GM21390 (cell line): Measurements from ENCODE around the gene PCDH19.

Source experiments
- ATAC-seq: cut with Tn5 transposase; IDR thresholded peaks from one replicate; pipeline ENCODE4 v1.9.1; 2021; ENCODE audit not compliant: unreplicated experiment

Gene PCDH19

DNA sequence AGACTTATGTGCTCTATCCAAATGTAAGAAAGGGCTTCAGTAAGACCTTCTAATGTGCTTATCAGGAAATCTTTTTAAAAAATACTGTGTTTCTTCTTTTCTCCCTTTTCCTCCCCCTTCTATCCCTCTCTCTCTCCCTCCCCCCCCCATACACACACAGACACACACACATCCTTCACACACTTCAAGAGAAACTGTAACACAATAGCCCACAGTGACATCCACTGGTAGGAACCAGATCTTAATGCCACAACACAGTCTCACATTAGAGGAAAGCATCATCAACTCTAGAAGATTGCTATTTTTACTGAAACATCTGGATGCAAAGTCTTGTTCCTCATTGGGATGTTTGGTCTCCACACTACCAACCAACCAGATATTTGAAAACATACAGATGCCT lies 4.6 kb downstream of the PCDH19 start:
- no peak for ATAC-seq

DNA sequence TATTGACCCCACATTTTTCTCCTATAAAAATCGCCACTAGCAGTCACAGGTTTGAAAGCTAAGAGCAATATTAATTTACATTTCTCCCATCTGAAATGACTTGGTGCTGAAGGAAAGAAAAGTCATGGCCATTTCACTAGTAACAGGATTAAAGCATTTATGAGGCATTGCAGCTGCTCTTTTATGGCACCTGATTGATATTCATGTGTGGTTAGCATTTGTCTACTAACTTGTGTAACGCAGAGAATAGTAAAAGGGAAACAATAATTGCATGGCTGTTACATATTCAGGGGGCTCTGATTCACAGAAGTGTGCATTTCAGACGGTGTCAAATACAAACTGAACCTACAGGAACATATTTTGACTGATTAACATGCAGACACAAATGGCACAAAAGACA lies 5.2 kb downstream of the PCDH19 start:
- ATAC-seq: no peak

DNA sequence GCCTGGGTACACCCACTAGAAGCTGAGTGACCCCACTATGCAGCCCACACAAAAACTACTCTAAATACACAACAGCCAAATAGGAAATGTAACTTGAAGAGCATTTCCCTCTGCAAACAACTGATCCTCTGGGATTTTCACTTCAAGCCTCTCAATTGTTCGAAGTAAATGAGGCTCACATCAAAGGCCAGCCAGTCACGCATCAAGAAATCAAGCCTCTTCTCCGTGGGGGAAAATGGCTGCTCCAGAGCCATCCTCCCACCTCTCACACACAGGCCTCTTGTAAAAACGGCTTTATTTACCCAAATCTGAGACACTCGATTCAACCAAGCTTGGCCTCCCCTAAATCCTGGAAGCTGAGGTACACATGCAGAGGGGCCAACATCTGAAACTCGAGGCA lies 14.3 kb downstream of the PCDH19 start:
- ATAC-seq: no peak

DNA sequence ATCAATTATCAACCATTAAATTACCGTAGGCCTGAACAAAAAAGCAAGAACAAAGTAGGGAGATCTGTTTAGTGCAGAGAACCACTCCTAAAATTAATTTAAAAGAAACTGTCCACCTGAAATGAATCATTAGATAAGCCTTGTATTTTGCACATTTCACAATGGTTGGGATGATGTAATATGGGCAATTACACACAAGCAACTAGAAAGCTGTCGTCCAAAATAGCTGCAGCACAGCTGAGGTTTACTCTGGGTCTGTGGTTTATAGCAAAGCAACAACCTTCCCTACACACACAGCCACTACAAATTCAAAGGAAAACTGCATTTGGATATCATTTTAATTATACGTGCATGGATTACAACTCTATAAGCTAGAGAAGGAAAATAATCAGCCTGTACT lies 28.5 kb downstream of the PCDH19 start:
- ATAC-seq: no peak

DNA sequence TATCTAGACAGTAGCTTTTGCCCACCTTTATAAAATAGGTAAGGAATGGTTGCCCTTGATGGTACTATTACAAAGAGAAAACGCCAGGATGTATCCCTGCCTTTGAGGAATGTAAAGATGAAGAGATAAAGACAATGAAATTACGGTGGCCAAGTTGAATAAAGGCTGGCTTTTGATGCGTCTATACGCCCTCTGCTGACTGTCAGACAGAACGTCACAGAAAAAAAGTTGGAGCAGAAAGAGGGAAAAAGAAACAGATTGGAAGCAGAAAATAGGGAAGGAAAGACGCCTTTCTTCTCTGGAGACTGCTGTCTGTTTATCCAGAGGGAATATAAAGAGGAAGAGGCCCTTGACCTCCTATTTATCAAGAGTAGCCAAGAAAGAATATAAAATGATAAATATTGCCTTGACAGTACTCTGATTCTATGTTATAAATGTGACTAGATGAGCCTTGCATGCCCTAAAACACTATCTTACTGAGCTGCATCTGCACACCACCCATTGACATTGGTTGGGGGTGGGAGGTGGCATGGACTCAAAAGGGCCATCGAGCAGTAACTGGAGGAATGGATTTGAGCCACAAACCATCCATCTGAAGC lies 30.6 kb downstream of the PCDH19 start:
- ATAC-seq: no peak

DNA sequence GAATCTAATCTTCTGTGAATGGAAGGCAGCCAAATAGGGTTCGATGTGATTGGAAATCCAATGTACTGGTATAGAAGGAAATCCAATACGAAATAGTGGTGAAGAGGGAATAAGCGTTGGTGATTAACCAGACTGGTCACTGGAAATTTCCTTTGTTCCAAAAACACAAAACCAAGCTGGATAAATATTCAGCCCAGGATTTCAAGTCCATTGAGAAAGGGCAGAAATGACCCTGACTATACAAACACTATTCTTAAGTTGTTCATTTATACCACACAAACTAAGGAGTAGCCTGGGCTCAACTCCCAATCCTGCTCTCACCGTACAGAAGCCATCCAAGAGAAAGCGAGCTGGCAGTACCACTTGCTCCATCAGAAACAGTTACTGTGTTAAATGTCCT lies 32.2 kb downstream of the PCDH19 start:
- no peak for ATAC-seq

DNA sequence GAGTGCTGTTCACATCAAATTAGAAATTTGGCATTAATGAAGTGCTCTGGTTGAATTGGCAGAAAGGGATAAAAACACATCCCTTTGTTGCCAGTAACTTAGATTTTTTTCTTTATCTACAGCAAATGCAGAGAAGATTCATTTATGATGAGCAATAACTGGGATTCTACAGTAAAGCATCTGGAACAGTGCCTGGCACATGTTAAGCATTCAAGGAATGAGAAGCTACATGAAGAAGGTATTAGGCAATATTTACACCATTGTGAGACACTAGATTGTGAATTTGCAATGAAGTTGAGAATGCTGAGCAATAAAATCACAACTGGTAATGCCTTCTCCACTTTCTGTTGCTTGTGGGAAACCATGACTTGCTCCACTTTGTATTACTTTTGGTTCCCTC lies 33.5 kb downstream of the PCDH19 start:
- no peak for ATAC-seq

DNA sequence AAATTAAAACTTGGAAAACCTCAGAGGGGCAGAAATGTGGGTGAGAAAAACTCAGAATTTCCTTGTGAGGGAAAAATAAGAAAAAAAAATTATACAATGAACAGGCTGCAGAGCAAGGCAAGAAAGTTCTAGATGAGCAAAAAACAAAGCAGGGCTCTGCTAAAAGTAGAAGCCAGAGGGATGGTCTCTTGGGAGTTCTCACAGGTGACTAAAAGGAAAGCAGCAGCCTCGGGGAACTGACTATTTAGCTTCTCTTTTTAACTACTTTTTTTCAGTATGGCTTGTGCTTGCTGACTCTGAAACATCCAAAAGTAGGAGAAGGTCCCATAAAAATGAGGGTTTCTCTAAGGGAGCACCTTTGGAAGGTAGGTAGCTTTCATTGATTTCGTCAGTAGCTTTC lies 36.4 kb downstream of the PCDH19 start:
- no peak for ATAC-seq

DNA sequence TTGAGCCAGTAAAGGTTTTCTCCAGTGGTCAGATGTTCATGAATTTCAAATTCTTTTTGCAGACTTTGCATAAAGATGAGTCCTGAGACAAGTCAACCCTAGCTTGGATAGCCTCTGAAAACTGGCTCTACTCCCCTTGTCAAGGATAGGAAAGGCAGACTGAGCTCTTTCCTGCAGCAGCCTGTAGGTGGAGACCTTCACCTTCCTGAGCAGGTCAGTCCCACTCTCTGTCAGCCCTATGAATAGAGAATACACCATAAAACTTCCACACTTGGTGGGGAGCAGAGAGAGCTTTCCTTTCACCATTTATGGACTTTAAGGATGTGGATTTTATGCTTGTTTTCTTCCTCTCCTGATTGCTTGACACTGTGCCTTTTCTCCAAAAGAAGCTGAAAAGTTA lies 41.9 kb downstream of the PCDH19 start:
- ATAC-seq: no peak

DNA sequence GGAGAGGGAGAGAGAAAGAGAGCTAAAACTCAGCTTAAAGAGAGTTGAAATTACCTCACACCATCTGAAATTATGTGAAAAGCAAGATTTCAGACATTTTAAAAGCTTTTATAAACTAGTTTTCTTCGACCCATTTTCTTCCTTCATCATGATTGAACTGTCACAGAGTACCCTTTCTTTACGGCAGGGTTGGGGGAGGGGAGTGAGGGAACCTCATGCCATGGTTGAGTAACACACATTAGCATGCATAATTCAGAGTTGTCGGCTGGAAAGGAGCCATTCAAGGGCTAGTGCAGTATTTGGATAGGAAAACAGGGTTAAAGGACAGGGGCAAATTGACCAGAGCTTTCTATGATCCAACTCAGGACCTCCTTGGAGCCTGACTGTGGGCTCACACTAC lies 46.2 kb downstream of the PCDH19 start:
- no peak for ATAC-seq

DNA sequence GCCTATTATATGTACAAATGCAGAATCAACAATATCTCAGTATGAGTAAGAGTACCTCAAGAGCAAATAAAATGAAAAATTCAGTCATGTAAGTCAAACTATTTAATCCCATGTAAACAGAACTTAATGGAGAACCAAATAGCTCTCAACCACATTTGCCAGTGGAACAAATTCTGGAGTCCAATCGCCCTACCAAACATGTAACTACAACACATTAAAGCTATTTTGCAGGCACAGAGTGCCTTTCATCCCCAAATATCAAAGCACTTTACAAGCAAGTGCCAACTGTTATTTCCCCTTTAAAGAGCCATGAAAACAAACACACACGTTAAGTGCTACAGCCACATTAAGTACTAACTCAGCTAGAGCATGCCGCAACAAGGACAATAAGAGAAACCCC lies 51.3 kb downstream of the PCDH19 start:
- no peak for ATAC-seq

DNA sequence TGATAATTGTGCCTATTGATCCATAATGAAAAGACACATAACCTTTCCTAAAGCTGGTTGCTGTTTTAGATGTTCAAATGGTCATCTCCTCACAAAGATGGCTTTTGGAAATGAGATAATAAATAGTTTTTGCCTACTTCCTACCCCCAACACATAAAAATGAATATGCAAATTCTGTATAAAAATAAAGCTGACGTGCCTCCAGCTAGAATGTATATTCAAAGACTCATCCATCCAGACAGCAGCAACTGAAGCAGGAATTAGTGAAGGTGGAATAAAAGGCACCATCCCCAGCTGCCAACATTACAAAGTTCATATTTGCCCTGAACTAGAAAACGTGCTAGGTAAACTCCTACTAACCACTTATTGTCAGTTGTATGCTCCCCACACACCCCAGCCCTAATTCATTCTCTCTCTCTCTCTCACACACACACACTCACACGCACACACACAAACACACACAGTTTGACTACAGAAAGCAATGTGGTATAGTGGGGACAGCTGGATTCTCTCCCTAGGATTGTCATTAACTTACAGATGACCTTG lies 53.6 kb downstream of the PCDH19 start:
- ATAC-seq: no peak

DNA sequence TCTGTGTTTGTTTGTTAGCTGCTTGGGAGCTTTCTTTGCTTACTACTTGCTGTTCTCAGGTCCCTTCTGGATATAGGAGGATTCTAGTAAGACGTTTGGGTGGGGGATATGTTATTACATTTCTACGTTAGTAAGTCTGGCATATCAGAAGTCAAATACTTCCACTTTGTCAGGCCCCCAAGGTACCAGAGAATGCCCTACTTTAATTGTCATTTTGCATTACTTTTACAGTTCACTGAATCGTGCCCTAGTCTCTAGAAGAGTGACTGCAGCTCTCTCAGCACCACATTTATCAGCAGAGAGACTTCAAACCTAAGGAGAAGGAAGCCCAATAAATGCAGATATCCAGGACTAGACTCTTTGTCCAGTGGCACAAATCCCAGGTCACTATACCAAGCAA lies 54.4 kb downstream of the PCDH19 start:
- ATAC-seq: no peak

DNA sequence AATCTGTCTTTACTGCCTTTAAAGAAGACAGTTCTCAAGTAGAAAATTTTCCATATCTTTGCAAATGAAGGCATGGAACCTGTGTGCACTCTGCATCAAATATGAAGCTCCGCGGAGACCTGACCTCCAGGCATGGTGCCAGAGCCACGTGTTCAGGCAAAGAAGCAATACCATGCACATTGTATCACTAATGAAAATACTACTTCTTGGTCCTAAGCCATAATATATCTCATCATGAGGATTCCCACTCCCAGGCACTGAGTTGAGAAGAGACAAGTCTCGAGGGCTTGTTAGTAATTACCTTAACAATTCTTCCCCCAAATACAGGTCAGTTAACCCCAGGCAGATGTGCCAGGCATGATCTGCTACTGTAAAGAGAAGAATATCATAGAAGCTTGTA lies 56.7 kb downstream of the PCDH19 start:
- no peak for ATAC-seq

DNA sequence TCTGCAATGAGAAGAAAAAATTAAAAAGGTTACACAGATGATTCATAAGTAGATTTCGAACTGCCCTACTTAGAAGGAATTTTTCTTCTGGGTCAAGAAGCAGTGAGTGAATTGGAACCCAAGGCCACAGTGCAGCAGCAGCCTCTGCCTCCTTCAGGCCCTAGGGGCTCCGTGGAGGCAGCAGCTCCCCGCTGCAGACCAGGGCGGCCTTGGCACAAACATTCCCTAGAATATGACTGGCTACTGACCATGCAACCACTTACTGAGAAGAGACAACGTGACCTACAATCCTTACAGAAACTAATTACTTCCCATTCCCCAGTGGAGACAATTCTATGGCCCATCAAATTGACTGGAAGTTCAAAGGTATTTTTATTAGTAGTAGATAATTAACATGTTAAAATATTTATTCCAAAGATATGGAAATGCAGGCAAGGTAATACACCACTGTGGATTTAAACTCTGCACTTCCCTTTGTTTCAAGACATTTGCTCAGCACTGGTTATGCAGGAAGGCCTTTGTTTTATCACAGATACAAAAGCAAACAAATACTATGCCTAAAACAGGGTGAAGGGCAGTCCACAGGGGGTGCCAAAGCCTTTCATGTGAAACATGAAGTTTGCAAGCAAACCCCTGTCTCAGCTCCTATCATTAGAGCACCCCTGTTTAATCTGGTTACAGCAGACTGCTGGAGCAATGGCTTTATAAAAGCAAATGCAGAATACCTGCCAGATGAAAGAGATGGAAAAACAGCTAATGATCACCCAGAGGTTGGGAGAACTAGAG lies 59.2 kb downstream of the PCDH19 start:
- ATAC-seq: no peak

DNA sequence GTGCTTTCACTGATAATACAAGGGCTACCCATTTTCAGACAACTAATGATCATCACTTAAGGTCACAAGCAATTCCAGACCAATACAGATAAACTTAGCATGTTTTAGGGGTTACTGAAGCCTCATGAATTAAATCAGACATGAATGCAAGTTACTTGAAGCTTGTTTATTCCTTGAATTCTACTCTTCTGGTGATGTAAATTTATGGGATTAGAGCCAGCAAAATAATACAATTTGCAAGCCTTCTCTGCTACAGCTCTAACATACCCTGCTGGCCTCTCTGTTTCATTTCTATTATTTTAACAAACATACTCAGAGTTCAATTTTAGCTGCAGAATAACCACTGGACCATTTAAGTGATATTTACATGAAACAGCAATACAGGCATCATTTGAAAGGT lies 60.7 kb downstream of the PCDH19 start:
- no peak for ATAC-seq

DNA sequence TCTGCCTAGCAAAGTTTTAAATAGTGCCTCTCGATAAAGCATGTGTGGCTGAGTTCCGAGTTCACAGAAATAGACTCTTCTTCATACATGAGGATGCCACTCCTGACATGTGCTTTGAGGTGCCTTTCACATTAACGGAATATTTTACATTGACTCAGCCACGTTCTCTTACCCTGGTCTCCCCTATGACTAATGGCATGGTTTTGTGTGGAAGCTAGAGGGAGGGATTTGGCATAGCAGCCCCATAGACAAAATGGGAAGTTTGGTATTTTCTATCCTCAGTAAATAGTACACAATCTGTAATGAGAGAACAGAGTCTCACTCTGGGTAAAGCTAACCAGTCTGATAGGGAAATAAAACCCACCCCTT lies 68.9 kb downstream of the PCDH19 start:
- ATAC-seq: no peak

DNA sequence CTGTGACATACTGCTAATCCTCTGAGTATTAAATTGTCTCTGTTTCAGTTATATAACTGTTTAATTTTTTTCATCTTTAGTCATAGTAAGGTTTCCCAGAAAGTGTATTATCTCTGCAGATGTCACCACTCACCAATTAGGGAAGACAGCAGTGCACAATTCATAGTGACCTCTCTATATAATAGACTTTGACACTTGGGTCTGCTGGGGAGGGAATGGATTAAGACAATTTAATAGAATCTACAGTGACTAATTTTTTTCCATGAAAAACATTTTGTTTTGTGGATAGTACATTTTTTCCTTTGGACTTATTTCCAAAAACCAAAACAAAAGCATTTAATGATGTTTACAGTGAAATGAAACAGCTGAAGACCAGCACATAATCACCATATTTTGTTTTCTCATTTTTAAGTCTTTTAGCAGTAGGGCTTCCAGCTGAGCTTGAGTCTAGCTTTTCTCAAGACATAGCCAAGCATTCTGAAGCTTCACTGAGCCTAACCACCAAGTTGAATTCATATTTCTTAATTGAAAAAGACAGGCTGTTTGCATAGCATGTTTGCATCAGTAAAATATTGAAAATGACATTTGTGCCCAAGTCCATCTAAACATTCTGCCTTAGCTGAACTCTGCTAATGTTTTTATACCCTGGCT lies 69.5 kb downstream of the PCDH19 start:
- no peak for ATAC-seq

DNA sequence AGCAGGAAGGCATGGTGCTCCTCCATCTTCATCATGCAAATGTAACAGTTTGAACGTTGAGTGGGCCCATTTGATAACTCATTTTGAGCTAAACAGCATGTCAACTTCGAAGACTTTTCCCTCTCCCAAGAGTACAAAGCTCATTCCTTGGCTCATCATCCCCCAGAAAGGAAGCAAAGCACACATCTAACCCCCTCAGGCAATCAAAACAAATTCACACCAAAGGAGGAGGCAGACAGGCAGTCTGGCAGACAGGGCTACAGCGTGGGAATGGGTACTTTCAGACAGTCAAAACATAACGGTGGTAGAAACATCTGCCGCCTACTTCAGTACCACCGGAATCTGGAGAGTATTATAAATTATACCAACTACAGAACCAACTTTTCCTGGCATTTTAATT lies 81.7 kb downstream of the PCDH19 start:
- no peak for ATAC-seq

DNA sequence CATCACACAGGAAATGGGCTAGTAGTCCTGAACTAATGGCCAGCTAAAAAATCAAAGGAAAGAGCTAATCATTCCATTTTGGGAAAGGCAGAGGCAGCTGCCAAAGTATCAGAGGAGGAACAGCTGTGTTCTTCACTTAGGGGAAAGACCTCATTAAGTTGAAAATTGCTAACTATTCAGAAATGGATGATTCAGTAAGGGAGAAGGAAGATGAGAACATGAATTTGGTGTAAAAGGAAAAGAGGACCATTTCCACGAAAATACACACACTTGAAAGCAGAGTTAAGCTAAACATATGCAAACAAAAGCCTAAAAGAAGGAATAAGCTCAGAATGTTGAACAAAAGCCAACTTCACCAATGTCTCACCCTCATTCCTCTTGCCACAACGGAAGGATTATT lies 90.4 kb downstream of the PCDH19 start:
- ATAC-seq: no peak

DNA sequence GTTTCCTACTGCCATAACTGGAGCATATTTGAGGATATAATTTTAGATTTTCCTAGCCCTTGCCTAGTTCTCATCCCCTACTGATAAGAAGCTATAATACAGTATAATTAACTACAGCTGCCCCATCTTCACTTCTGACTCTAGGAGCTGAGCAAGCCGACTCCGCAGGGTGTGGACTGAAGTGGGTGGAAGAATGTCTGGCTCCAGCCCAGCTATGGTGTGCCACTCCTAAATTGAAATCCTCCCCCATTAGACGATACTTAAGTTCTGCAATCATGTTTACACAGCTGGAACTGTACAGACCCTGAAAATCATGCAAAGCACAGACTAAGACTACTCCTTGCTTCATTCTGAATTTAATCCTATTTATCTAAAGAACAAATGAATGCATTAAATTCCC lies 93.1 kb downstream of the PCDH19 start:
- ATAC-seq: no peak

DNA sequence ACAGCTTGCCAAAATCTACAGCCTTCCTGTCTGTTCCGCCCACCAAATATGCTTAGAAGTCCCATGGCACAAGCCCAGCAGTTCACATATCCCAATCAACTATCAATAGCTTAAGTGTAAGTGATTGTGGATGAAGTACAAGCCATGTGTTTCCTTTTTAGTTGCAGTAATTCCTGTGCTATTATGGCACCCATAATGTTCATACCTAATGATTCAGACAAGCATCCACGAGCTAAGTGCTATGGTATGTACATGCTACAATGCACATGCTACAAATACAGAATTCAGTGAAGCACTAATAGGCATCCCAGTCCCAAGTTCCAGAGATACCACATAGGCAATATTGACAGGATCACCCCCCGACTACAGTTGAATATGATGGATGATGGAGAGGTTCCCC lies 94.5 kb downstream of the PCDH19 start:
- ATAC-seq: no peak
